Suprapubic skin (tissue), 4 donors: ENCODE measurements around the gene ZBTB4.

Experiments used
- POLR2A ChIP-seq, 2 donors: fragments of 450-650 bp; IDR thresholded peaks; one replicate each; pipeline ENCODE4 v1.6.1; 2017; ENCODE audit warnings: antibody characterized with exemption in 2 of 2, mild to moderate bottlenecking in 2 of 2, moderate library complexity in 2 of 2
- POLR2AphosphoS5 ChIP-seq, 3 donors: sonication (generic); formaldehyde crosslinking; IDR thresholded peaks; one replicate each; pipeline ENCODE4 v1.6.1; 2017; ENCODE audit warnings: antibody characterized with exemption in 3 of 3
- TF ChIP-seq, protein P1 (sequence below), 2 donors: fragments of 200-600 bp in 1 of 2; fragments of 450-650 bp in 1 of 2; sonication (generic) in 1 of 2; IDR thresholded peaks; one replicate each; pipeline ENCODE4 v1.5.1; 2016 to 2019; ENCODE audit warnings: antibody characterized with exemption in 2 of 2, mild to moderate bottlenecking in 1 of 2, moderate library complexity in 1 of 2

DNA sequence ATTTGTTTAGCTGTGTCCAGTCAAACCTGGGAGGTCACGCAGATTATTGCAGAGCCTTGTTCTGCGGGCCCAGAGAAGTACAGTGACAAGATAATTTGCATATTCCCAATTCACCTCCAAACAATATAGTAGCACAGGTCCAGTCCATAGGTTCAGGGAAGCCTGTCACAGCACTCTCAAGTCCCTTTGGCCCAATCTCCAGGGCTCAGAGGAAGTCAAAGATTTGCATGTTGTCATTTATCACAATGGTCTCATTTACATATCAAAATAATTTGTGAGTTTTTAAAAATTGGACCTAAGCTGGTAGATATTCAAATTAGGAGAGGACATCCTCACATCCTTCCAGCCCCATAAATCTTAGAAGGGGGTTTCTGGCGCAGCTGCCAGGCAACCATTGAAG lies 11.9 kb downstream of the ZBTB4 start:
- TF ChIP-seq, protein P1, sequence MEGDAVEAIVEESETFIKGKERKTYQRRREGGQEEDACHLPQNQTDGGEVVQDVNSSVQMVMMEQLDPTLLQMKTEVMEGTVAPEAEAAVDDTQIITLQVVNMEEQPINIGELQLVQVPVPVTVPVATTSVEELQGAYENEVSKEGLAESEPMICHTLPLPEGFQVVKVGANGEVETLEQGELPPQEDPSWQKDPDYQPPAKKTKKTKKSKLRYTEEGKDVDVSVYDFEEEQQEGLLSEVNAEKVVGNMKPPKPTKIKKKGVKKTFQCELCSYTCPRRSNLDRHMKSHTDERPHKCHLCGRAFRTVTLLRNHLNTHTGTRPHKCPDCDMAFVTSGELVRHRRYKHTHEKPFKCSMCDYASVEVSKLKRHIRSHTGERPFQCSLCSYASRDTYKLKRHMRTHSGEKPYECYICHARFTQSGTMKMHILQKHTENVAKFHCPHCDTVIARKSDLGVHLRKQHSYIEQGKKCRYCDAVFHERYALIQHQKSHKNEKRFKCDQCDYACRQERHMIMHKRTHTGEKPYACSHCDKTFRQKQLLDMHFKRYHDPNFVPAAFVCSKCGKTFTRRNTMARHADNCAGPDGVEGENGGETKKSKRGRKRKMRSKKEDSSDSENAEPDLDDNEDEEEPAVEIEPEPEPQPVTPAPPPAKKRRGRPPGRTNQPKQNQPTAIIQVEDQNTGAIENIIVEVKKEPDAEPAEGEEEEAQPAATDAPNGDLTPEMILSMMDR (IDR thresholded peaks at IDR 0.05), result no peak
- no peak for TF ChIP-seq POLR2A (IDR thresholded peaks at IDR 0.05)
- no peak for TF ChIP-seq POLR2AphosphoS5 (IDR thresholded peaks at IDR 0.05)
